ENCODE measurements around the gene AS3MT.
"Not testable (repeated sequence)": the region's sequence is repeated elsewhere in the genome, so short reads cannot be mapped to it uniquely, and the experiment has no call there.

AS3MT gene

GRCh38 chr10:102923601-102924000 lies 54.3 kb downstream of the AS3MT start:
- no peak for DNase-seq

GRCh38 chr10:102926842-102927241 lies 57.6 kb downstream of the AS3MT start:
- DNase-seq: no peak

- DNase-seq: peak; percentile 39
Measured at GRCh38 chr10:102927311-102928010, 58.2 kb downstream of the AS3MT start.

- DNase-seq: not testable (repeated sequence)
Measured at GRCh38 chr10:102928442-102928841, 59.2 kb downstream of the AS3MT start.

DNA sequence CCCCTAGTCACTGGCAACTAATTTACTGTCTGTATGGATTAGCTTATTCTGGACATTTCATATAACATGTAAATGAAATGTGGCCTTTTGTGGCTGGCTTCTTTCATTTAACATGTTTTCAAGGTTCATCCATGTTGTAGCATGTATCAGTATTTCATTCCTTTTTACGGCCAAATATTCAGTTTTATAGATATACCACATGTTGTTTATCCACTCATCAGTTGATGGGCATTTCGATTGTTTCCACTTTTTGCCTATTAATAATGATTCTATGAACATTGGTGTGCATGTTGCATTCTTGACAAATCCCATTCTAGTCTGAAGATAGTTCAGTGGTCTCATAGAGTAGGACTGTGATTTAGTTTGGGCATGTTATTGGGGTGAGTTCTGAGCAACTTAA lies 61.5 kb downstream of the AS3MT start:
- DNase-seq: no peak

GRCh38 chr10:102931643-102932042 lies 62.4 kb downstream of the AS3MT start:
- no peak for DNase-seq

GRCh38 chr10:102935505-102935904 lies 66.2 kb downstream of the AS3MT start:
- DNase-seq: no peak

GRCh38 chr10:102935939-102936605 lies 66.8 kb downstream of the AS3MT start:
- DNase-seq: no peak

- no peak for DNase-seq
Measured at GRCh38 chr10:102941401-102941800, 72.1 kb downstream of the AS3MT start.

- DNase-seq: no peak
Measured at GRCh38 chr10:102945449-102945848, 76.2 kb downstream of the AS3MT start.

DNA sequence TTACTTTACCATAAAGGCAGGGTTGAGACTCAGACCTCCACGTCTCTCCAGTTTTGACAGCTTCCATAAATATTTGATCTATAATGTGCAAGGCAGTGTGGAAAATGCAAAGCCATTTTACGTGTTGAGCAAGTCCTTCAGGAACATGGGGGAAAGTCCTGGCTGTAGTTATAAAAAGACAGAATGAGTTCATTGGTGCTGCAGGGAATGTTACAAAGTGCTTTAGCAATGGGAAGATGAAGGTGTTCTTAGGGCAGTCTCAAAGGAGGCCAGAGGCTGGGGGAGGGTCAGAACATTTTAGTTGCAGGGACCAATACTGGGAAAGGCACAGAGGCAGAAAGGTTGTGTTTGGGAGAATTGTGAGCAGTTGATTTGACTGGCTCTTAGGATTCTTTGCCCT lies 76.7 kb downstream of the AS3MT start:
- no peak for DNase-seq

DNA sequence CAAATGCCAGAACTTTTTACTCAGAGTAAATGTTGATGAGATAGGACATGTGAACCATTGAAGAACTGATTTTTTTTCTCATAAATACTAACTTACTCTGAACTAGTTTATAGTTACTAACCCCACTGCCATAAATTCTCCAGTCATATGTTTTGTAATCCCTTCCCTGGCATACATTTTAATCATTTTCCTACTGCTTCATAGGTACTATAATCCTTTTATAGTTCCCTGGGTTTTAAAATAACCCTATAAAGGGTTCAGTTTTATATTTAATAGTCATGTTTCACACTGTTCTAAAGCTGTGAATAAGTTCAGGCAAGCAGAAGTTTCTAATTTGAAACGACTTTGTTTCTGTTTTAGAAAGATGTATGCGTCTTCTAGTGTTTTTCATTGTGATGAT lies 77.7 kb downstream of the AS3MT start:
- DNase-seq: no peak

- DNase-seq: no peak
Measured at GRCh38 chr10:102948176-102948575, 78.9 kb downstream of the AS3MT start.

DNA sequence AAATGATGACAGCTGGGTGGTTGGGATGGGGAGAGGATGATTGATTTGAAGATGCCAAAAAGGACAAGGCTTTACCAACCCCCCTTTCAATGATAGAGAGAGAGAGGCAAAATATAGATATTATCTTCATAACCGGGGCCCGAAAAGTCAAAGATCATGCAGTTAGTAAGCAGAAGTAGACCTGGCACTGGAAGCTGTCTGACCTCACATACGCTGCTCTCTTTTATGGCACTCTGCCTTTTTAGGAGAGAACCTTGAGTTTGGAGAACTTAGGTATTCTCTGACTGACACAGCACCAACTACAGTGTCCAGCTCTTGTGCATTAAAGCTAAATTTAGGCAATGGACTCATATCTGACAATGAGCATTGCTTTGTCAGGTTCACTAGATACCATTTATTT lies 79.5 kb downstream of the AS3MT start:
- DNase-seq: no peak

GRCh38 chr10:102949916-102950315 lies 80.6 kb downstream of the AS3MT start:
- DNase-seq: no peak

DNA sequence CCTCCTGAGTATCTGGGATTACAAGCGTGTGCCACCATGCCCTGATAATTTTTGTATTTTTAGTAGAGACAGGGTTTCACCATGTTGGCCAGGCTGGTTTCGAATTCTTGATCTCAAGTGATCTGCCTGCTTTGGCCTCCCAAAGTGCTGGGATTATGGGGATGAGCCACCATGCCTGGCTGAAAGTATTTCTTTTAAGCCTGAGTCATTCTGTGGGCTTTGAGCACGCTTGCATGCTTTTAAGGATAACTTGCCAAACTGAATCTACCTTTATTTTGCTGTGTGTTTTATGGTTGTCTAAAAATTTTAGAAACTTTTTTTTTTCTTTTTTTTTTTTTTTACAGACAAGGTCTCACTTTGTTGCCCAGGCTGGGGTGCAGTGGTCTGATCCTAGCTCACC lies 82.0 kb downstream of the AS3MT start:
- no peak for DNase-seq

Measured in GF-D8 (cell line).